ENCODE measurements around the gene CDH4. TPM values are rescaled to one million over a fixed set of nuclear protein-coding genes. Genes with fewer than 3 reads are reported as not detected.

The CDH4 gene
- total and polyA plus RNA-seq, 2 of the 4 experiments (the other 2 are of a cell fraction) = 1.6 to 3.5 TPM

GRCh38 chr20:61638802-61639585 lies 386.9 kb downstream of the CDH4 start:
- Histone ChIP-seq H4K8ac (ENCODE audit: low read depth in 2 of 2, low read length in 2 of 2) (no peak overlapping the region), H3K27me3 (ENCODE audit: control insufficient read depth, insufficient read depth, low read length) (no peaks in the 10 kb centered on the region), H2AK9ac (replicated peaks; ENCODE audit: low read depth, low read length, poor library complexity) (no peak overlapping the region), H4K5ac (ENCODE audit: low read depth, low read length) (no peak overlapping the region), H3K4me1 (ENCODE audit: control insufficient read depth, insufficient read depth, low read length) (no peaks in the 10 kb centered on the region), H3K4ac (ENCODE audit: low read depth, low read length) (no peak overlapping the region), H3K4me2 (ENCODE audit: low read depth, low read length) (no peak overlapping the region), H3K14ac (replicated peaks; ENCODE audit: low read depth, low read length) (no peak overlapping the region), H2BK20ac (ENCODE audit: low read depth, low read length) (no peak overlapping the region), H3K36me3 (ENCODE audit: control insufficient read depth, insufficient read depth, low read length) (no peaks in the 10 kb centered on the region), H2BK5ac (ENCODE audit: low read depth, low read length, poor library complexity, severe bottlenecking) (no peak overlapping the region), H3K18ac (ENCODE audit: low read depth, low read length) (no peak overlapping the region), H3K9me1 (ENCODE audit: insufficient read depth, low read length) (no peaks in the 10 kb centered on the region), H2AK5ac (ENCODE audit: low read depth, low read length) (no peak overlapping the region), H2AFZ (replicated peaks; ENCODE audit: low read length, poor library complexity) (no peak overlapping the region), H3K9ac (ENCODE audit: low read depth, low read length) (no peak overlapping the region), H2BK15ac (ENCODE audit: low read depth, low read length) (no peak overlapping the region), H3K79me1 (ENCODE audit: low read depth in 1 of 2, low read length in 2 of 2) (no peaks in the 10 kb centered on the region), H4K91ac (ENCODE audit: insufficient read depth, low read depth, low read length) (no peak overlapping the region), H3K23ac (ENCODE audit: low read depth, low read length) (no peak overlapping the region), H3K27ac (ENCODE audit: insufficient read depth, low read length) (no peak overlapping the region), H3K56ac (ENCODE audit: extremely low read depth, insufficient read depth, low read length) (no peak overlapping the region), H3K9me3 (ENCODE audit: control insufficient read depth, insufficient read depth, low read length) (peaks cover 3% of the 10 kb centered on the region; the same call in 1 of the 2 replicates), H4K20me1 (ENCODE audit: insufficient read depth, low read length) (no peaks in the 10 kb centered on the region), H2BK120ac (ENCODE audit: low read depth, low read length) (no peak overlapping the region), H3K4me3 (ENCODE audit: insufficient read depth, low read depth, low read length) (no peak overlapping the region)
- dilution Hi-C loops (cut with HindIII; ENCODE audit: low sequenced_read_pairs, unreplicated experiment) (no loop called here), intact Hi-C loops (cut with micrococcal nuclease) (no loop called here), in situ Hi-C loops (cut with MboI; ENCODE audit: low sequenced_read_pairs) (no loop called here)
- ChIA-PET CTCF (no interaction called here), POLR2A (ENCODE audit: unreplicated experiment) (no interaction called here)
- DNase-seq = peak; percentile 33
- no TSS peak for BruUV-seq (replicated peaks)
- peak; percentile 60 for ATAC-seq (ENCODE audit: low read depth)
- WGBS, 2 experiments (ENCODE audit: extremely low coverage in 2 of 2, insufficient read length in 1 of 2) = no CpG with 5 or more reads among the region's 17 CpGs
- TF ChIP-seq CEBPB (IDR thresholded peaks at IDR 0.05; ENCODE audit: low read depth, low read length) = peak; percentile 83
- TF ChIP-seq MAZ (IDR thresholded peaks at IDR 0.05; ENCODE audit: borderline replicate concordance, low read depth, low read length) = no peak

All from IMR-90 (cell line).